ENCODE results near the gene HNRNPA1. TPM values are rescaled to one million over a fixed set of nuclear protein-coding genes. Genes with fewer than 3 reads are reported as not detected.
A peak's percentile ranks its signal among the peaks of the same experiment; 100 is the strongest.
"Not testable (repeated sequence)": the region's sequence is repeated elsewhere in the genome, so short reads cannot be mapped to it uniquely, and the experiment has no call there.

Gene HNRNPA1
- total RNA-seq, 1 experiment from 2014 or later, result 266 TPM

GRCh38 chr12:54276368-54276767, 4.2 kb upstream of the HNRNPA1 start:
- DNase-seq (ENCODE audit: low read depth), result no peak

DNA sequence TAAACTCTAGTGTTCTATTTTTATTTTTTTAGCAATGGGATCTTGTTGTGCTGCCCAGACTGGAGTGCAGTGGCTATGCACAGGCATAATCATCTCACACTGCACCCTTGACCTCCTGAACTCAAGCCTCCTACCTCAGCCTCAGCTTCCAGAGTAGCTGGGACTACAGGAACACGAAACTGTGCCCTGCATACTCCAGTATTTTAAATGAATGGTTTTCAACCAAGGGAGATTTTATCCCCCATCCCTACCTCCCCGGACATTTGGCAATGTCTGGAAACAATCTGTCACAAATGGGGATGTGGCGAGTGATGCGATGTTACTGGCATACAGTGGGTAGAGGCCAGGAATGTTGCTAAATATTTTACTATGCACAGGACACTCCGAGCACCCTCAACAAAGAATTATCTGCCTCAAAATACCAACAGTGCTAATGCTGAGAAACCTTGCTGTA, 2.7 kb upstream of the HNRNPA1 start:
- peak; percentile 47 for DNase-seq (ENCODE audit: low read depth)

DNA sequence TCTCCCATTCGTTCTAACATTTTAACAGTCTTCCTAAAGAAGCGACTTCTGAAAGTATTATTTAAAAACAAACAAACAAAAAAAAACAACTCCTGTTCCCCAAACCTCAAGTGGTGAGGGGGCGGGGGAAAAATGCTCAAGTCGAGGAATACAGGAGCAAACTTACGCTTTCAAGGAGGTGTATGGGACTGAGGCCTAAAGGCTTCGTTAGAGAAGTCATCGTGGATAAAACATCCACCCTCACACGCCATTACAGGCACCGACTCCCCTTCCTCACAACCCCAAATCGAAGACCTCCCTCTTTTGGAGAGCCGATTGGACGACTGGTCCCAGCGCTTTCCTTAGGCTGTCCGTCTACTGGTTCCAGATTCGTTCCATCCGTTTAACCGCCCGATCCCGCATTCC, 1.3 kb upstream of the HNRNPA1 start:
- DNase-seq (ENCODE audit: low read depth), result no peak

DNA sequence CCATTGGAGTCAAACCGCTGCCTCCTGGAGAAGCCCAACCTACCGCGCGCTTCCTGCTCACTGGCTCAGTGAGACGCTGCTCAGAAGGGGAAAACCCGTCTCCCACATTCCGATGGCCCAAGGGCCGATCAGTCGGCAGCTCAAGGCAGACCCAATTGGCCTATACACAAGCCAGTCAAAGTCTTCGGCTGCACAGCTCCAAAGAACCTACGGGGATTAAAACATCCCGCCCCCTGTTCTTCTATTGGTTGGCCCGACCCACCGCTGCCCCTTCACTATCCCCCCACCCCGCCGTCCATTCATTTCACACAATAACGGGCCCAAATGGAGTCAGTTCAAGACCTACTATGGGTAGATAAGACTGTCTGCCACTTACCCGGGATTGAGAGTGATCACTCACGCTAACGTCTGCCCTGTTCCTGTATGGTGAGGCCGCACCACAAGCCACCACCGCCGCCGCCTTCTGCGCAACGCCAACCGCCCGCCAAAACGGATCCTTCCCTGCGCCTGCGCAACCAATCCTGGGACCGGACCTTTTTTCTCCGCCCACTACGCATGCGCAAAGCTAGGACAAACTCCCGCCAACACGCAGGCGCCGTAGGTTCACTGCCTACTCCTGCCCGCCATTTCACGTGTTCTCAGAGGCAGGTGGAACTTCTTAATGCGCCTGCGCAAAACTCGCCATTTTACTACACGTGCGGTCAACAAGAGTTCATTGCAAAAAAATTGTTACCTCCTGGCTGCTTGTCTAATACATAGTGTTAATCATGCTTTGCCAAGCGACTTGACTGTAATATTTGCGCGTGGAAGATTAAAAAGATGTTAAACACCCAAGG, 676 bp upstream of the HNRNPA1 start, which contains the start of gene CBX5:
Gene CBX5 (minus strand): TSS at position 491 of the 836 bp plus-strand sequence. CDS start 22,472 bp downstream, outside the sequence.
- peak; percentile 100 for DNase-seq (ENCODE audit: low read depth)

- DNase-seq (ENCODE audit: low read depth), result not testable (repeated sequence)
Measured at GRCh38 chr12:54281261-54281638, 724 bp downstream of the HNRNPA1 start.

DNA sequence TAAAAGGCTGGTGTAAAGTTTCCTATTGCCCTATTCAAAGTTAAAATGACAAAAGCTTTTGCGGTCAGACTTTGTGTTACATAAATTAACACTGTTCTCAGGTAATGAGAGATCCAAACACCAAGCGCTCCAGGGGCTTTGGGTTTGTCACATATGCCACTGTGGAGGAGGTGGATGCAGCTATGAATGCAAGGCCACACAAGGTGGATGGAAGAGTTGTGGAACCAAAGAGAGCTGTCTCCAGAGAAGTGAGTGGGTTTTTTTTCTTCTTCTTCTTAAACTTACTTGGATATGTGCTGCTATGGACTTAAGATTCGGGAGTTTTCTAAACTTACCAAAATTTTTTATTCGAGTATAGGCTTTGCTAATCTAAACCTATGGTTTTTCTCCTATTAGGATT, 1.2 kb downstream of the HNRNPA1 start:
- not testable (repeated sequence) for DNase-seq (ENCODE audit: low read depth)

DNA sequence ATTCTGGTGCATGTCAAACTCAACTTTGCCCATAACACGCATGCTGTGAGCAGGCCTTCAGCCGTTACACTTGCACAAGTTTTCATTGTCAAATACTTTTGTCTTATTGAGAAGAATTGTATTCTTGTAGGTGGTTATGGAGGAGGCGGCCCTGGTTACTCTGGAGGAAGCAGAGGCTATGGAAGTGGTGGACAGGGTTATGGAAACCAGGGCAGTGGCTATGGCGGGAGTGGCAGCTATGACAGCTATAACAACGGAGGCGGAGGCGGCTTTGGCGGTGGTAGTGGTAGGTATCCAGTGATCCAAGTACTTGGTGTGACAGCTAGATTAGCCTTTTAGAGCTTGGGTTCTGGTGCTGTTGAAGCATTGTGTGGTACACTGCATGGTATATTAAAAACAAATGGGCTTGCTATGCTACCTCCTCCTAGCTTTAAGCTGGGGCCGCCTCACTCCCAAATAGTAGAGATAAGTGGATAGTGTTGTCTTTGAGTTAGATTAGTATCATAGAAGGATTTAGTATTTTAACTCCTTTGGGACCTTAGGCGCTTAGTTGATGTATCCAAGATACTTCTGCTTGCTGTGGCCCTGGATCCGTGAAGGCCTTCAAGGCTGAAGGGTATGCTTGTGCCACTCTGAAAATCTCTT, 2.5 kb downstream of the HNRNPA1 start:
- no peak for DNase-seq (ENCODE audit: low read depth)

DNA sequence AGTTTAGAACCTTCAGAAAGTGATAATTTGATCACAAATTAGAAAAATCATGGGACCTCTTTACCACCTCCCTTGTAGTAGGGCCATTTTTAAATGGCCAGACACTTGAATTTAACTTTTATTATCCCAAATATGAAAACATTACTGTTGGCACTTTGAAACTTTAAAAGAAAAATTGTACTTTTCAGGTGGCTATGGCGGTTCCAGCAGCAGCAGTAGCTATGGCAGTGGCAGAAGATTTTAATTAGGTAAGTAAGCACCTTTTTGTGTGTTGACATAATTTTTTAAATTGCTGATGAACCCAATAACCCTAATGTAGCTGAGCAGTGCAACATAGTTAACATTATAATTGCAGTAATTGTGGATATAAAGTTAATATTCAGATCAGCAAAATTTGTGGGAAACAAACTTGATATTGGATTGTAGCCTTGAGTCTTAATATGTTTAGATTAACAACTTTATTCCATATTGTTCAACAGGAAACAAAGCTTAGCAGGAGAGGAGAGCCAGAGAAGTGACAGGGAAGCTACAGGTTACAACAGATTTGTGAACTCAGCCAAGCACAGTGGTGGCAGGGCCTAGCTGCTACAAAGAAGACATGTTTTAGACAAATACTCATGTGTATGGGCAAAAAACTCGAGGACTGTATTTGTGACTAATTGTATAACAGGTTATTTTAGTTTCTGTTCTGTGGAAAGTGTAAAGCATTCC, 3.7 kb downstream of the HNRNPA1 start:
- not testable (repeated sequence) for DNase-seq (ENCODE audit: low read depth)

DNA sequence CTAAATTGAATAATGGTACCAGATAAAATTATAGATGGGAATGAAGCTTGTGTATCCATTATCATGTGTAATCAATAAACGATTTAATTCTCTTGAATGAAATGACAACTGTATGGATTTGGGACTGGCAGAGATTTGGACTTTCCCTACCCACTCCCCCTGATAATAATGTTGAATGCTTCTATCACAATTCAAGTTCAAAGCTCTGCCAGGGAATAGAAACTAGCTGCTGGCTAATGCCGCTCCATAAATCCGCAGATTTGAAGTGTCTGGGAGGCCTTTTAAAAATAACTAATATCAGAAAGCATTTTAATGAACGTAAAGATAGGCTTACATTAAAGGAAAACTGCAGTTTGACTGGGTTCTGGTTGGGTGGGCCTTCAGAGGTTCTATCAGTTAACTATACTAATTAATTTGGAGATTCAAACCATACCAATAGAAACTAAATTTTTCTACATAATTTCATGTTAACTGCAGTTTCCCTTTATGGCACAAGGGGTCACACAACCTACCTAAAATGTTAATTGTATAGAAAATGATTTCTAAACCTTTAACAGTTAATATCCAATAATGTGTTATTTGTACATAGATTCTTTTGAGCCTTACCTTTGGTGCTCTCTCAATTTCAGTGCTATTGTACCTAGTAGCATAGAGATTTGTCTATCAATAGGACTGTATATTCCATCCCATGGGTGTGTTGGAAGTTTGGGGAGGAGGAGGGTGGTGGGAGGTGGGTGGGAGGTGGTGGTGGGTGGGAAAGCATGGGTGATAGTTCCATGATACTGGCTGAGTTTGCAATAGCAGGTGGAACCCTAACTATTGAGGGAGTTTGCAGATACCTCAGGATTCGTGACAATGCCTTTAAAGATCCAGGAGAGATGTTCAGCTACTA, 4.9 kb downstream of the HNRNPA1 start:
- DNase-seq (ENCODE audit: low read depth), result no peak

DNA sequence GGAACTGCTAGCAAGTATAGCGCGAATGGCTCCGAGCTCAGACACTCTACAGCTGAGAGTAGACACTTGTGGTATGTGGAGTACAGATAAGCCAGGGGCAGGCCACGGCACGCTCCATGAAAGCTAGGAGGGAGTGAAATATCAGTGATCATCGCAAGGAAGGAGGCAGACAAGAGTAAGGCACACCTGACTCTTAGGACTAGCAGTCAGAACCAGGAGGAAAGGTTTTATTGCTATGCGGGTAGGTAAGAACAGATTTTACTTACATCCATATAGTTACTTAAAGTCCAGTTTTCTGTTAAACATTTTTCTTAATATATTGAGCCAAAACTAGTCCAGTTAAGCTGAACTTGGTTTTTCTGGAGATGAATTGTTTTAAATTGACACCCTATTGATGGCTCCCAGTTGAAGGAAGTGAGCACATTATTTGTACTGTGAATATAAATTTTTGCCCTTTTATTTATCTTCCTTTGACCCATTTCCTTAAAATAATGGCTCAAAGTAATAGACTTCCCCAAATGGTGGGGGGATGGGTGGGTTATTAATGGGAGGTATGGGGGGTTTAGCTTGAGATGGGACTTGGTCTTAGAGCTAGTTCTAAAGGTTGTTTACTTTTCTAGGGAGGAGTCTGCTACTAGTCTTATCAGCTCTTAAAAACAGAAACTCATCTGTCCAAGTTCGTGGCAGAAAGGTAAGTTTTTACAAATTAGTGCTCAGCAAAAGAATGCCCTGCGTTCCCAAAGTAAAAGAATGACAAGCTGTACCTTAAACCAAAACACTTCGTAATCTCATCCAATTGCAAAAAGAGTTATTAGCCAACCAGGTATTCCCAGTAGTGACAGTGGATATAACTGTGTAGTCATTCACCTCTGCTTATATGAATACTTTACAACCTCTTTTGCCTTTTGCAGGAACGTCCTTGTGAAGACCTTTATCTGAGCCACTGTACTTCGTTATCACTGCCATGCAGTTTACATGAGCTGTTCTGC, 5.8 kb downstream of the HNRNPA1 start:
- DNase-seq (ENCODE audit: low read depth), result no peak

DNA sequence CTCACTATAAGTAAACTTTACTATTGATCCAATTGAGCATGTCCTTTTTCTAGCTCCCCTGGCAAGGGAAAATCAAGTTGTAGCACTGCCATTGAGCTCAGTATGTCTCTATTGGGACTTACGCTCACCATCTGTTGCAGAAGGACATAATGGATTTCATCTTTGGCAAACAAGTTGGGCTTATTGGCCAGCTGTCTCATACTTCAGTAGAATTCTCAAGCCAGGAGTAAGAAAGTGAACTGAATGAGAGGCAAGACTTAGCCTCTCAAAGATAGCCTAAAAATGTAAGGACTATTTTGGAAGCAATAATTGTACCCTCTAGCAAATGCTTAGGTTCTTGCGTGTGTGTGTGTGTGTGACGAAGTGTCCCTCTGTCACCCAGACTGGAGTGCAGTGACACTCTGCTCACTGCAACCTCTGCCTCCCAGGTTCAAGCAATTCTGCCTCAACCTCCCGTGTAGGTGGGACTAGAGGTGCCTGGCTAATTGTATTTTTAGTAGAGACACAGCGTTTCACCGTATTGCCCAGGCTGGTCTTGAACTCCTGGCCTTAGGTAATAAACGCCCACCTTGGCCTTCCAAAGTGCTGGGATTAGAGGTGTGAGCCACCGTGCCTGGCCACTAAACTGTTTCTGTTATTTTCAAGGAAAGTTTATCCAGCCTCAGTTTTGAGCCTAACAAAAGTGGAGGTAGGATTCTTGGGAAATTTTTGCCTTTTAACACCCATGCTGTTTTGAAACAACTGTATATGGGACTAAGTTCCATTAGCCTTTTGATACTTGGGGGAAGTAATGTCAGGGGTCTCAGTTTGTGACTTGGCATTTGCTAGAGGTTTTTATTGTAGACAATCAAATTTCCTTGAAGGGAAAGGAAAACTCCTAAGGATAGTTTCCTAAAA, 7.0 kb downstream of the HNRNPA1 start:
- DNase-seq (ENCODE audit: low read depth), result no peak

DNA sequence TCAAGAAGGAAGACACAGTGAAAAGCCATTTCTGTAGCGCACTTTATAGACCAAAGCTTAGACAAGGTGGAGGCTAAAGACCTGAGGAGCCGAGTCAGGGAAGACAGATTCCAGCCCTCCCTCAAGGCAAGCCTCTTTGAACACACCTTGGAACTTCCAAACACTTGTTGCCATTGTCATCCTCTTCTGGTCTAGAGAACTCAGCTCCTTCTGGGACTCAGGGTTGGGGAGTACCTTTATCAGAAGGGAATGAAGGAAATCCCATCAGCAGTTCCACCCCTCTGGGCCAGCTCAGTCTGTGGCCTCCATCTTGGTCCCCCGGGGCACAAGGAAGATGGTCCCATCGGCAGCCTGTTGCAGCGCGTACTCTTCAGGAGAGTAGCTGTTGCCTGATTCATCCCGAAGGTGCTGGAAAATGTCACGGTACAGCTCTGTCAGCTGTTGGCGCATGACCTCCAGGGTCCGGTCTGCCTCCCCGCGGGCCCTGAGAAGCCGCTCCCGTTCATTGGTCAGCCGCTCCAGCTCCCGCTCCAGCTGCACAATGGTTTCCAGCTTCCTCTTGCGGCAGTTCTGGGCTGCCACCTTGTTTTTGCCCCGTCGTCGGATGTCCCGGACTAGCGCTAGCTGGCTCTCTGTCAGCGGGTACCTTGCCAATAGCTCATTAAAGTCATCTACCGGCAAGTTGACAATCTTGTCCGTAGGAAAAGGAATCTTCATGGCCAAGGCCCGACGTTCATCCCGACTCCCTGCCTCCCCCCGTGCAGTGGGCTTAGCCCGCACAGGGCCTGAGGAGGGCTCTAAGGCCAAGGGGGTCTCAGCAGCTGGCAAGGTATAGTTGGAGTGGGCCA, 11.8 kb downstream of the HNRNPA1 start:
- DNase-seq (ENCODE audit: low read depth), result no peak

DNA sequence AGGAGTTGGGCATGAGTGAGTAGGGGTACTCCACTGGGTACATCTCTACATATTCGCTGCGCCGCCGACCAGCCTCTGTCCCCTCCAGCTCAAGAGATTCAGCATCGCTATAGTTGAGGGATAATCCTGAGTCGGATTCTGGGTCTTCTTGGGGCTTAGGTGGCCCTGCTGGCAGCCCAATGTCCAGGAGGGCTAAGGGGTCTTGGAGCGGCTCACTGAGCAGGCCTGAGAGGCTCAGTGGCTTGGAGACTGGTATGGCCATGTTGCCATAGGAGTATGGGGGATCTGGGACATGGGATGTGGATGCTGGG, 12.4 kb downstream of the HNRNPA1 start:
- DNase-seq (ENCODE audit: low read depth), result no peak

DNA sequence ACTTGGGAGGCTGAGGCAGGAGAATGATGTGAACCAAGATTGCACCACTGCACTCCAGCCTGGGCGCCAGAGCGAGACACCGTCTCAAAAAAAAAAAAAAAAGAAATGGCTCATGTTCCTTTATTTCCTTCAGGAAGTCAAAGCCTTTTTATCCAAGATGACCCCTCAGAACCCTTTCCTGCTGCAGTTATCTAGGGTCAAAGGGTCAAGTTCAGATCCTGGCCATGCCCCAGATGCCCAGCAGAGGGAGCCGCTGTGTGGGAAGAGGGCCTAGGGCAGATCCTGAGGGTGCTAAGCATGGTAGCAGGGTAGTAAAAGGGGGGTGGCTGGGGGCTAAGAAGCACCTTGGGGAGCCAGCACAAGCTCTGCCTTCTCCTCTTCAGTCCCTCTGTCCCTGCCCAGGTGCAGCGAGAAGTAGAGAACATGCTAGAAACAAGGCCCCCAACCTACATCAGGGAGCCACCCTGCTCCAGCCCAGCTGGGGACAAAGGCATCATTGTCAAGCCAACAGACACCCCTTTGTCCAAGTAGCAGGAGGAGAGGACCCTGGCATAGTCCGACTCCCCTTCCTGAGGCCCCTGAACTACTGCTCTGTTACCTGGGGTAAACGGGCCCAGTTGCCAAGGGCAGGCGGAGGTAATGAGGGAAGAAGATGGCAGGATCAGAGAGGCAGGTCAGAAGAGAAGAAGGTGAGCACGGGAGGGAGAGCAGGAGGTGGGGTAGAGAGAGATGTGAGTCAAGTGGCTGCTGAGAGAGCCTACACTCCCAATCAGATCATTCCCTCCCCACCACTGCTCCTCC, 13.8 kb downstream of the HNRNPA1 start:
- DNase-seq (ENCODE audit: low read depth), result no peak

GRCh38 chr12:54294953-54295566, 14.5 kb downstream of the HNRNPA1 start:
- DNase-seq (ENCODE audit: low read depth), result no peak

DNA sequence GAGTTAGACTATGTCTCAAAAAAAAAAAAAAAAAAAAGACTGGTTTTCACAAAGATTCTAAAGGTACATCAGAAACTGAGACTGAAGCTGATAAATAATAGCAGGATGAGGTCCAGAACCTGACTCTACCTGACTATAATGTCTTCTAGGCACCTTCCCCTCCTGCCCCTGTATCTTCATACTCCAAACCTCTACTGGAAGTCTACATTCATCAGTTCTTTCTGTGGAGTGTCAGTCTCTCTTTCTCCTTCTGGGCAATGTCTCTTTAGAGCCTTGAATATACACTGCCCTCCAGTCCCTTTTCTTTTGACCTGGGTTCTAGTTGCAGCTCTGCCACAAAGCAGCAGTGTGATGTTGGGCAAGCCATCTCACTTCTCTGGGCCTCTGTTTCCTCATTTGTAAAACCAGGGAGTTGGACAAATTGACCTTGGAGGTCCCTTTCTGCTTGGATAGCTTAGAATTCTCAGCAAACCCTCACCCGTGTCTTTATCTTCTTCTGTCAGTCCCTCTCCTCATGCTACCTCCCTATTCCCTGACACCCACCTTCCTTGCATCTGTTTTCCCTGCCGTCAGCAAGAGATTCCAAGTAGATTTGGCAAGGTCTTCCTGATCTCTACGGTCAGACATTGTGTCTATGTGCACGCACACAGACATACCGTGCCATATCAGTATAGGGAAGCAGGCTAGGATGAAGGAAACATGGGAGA, 16.0 kb downstream of the HNRNPA1 start:
- no peak for DNase-seq (ENCODE audit: low read depth)

Measured in RPMI7951 (cell line).